Type B pancreatic cell (in vitro differentiated cells): ENCODE measurements around the gene FZD10. TPM values are rescaled to one million over a fixed set of nuclear protein-coding genes. Genes with fewer than 3 reads are reported as not detected.

Source experiments
- DNase-seq: peaks from one replicate; pipeline ENCODE4 v3.0.0; 2021; ENCODE audit warnings: mixed read lengths; ENCODE audit not compliant: unreplicated experiment; ENCODE audit errors: extremely low spot score
- H3K27ac Mint-ChIP-seq: 2 replicates; pipeline ENCODE4 v1.8.0; 2021; ENCODE audit warnings: mild to moderate bottlenecking, mixed read lengths
- H3K27me3 Mint-ChIP-seq: 2 replicates; pipeline ENCODE4 v1.8.0; 2021; ENCODE audit warnings: mixed read lengths
- H3K36me3 Mint-ChIP-seq: 2 replicates; pipeline ENCODE4 v1.8.0; 2021; ENCODE audit warnings: mixed read lengths
- H3K4me1 Mint-ChIP-seq: one replicate; pipeline ENCODE4 v1.8.0; 2021; ENCODE audit warnings: mixed read lengths; ENCODE audit not compliant: unreplicated experiment
- H3K4me3 Mint-ChIP-seq: 2 replicates; pipeline ENCODE4 v1.8.0; 2021; ENCODE audit warnings: mild to moderate bottlenecking, mixed read lengths
- H3K9me3 Mint-ChIP-seq: 2 replicates; pipeline ENCODE4 v1.8.0; 2021; ENCODE audit warnings: mixed read lengths
- CTCF ChIP-seq: fragments of 200-600 bp; sonication (generic); conservative IDR thresholded peaks from 2 replicates; pipeline ENCODE4 v1.5.0; 2021; ENCODE audit warnings: antibody characterized with exemption, mild to moderate bottlenecking
- total RNA-seq: library from RNA; stranded (reverse); gene quantifications from 2 replicates; pipeline ENCODE4 v1.2.1, GENCODE V29; 2021; ENCODE audit warnings: low replicate concordance

Gene FZD10
- total RNA-seq, 1 donor from 2014 or later: 17.7 TPM

- H3K4me1 Mint-ChIP-seq: peaks cover 47% of the 10 kb centered on the region
- H3K9me3 Mint-ChIP-seq: no peaks in the 10 kb centered on the region
- DNase-seq: no peak
- peaks cover 5% of the 10 kb centered on the region for H3K36me3 Mint-ChIP-seq
- no peak overlapping the region for H3K27ac Mint-ChIP-seq
- no peak overlapping the region for H3K4me3 Mint-ChIP-seq
- TF ChIP-seq CTCF: no peak
- peaks cover 64% of the 10 kb centered on the region for H3K27me3 Mint-ChIP-seq
Measured at GRCh38 chr12:130133851-130134562, 28.3 kb upstream of the FZD10 start.

DNA sequence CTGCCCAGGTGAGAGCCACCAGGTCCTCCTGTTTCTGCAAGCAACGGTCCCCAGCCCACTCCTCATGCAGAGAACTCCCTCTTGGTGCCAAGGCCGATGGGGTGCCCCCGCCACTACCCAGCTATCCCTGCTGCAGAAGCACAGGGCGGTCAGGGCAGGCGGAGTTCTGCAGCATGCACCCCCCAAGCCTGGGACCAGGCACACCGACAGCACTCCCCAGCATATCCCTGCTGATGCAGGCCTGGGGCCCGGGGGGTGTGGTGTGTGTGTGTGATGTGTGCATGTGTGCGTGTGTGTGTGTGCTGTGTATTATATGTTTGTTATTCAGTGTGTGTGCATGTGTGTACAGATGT lies 27.7 kb upstream of the FZD10 start:
- Mint-ChIP-seq H3K4me3 (no peak overlapping the region), H3K9me3 (no peaks in the 10 kb centered on the region), H3K27me3 (peaks cover 61% of the 10 kb centered on the region), H3K4me1 (peaks cover 47% of the 10 kb centered on the region), H3K36me3 (peaks cover 5% of the 10 kb centered on the region), H3K27ac (no peak overlapping the region)
- no peak for TF ChIP-seq CTCF
- no peak for DNase-seq

GRCh38 chr12:130136509-130137039 lies 25.7 kb upstream of the FZD10 start:
- H3K4me3 Mint-ChIP-seq: no peak overlapping the region
- H3K27me3 Mint-ChIP-seq: peaks cover 64% of the 10 kb centered on the region
- H3K4me1 Mint-ChIP-seq: peaks cover 57% of the 10 kb centered on the region
- no peak for DNase-seq
- no peak for TF ChIP-seq CTCF
- H3K9me3 Mint-ChIP-seq: no peaks in the 10 kb centered on the region
- no peak overlapping the region for H3K27ac Mint-ChIP-seq
- H3K36me3 Mint-ChIP-seq: peaks cover 5% of the 10 kb centered on the region

- peak overlapping the region; percentile 25 for H3K4me3 Mint-ChIP-seq
- no peaks in the 10 kb centered on the region for H3K9me3 Mint-ChIP-seq
- TF ChIP-seq CTCF: no peak
- peaks cover 5% of the 10 kb centered on the region for H3K36me3 Mint-ChIP-seq
- no peak overlapping the region for H3K27ac Mint-ChIP-seq
- no peak for DNase-seq
- peaks cover 61% of the 10 kb centered on the region for H3K27me3 Mint-ChIP-seq
- H3K4me1 Mint-ChIP-seq: peaks cover 51% of the 10 kb centered on the region
Measured at GRCh38 chr12:130137040-130138018, 24.9 kb upstream of the FZD10 start.

- Mint-ChIP-seq H3K27me3 (peaks cover 53% of the 10 kb centered on the region), H3K4me3 (no peak overlapping the region), H3K36me3 (peaks cover 5% of the 10 kb centered on the region), H3K4me1 (peaks cover 40% of the 10 kb centered on the region), H3K27ac (no peak overlapping the region), H3K9me3 (no peaks in the 10 kb centered on the region)
- DNase-seq: no peak
- TF ChIP-seq CTCF: no peak
Measured at GRCh38 chr12:130138478-130138877, 23.8 kb upstream of the FZD10 start.
